WTC11 (cell line): ENCODE results near the gene MSX2. TPM values are rescaled to one million over a fixed set of nuclear protein-coding genes. Genes with fewer than 3 reads are reported as not detected.

Source experiments
- ATAC-seq: fragments of 200-7000 bp; cut with Tn5 transposase; 2 replicates; pipeline ENCODE4 v1.10.0; 2021; ENCODE audit warnings: mild to moderate bottlenecking, moderate library complexity
- CTCF ChIA-PET: fragments of 300-600 bp; sonication (Branson Sonifier 250); formaldehyde crosslinking; loops from one replicate; lab custom pipeline; 2021; ENCODE audit warnings: antibody characterized with exemption; lab: Charles Lee
- POLR2A ChIA-PET: fragments of 350-600 bp; sonication (Branson Sonifier 250); formaldehyde crosslinking; loops from one replicate; lab custom pipeline; 2021; ENCODE audit warnings: antibody characterized with exemption; lab: Charles Lee
- DNase-seq: peaks from one replicate; pipeline ENCODE4 v3.0.0; 2021; ENCODE audit warnings: low spot score
- H3K27ac Mint-ChIP-seq: 2 replicates; pipeline ENCODE4 v1.8.0; 2021; ENCODE audit warnings: mixed read lengths
- H3K27me3 Mint-ChIP-seq: 2 replicates; pipeline ENCODE4 v1.8.0; 2021; ENCODE audit warnings: low read depth, mild to moderate bottlenecking, moderate library complexity, mixed read lengths
- H3K36me3 Mint-ChIP-seq: 2 replicates; pipeline ENCODE4 v1.8.0; 2021; ENCODE audit warnings: mixed read lengths
- H3K4me1 Mint-ChIP-seq: 2 replicates; pipeline ENCODE4 v1.8.0; 2022; ENCODE audit warnings: mixed read lengths
- H3K4me3 Mint-ChIP-seq: 2 replicates; pipeline ENCODE4 v1.8.0; 2021; ENCODE audit warnings: mild to moderate bottlenecking, moderate library complexity, mixed read lengths
- H3K9me3 Mint-ChIP-seq: 2 replicates; pipeline ENCODE4 v1.8.0; 2021; ENCODE audit warnings: mixed read lengths
- ESRRA ChIP-seq: sonication (generic); formaldehyde crosslinking; IDR thresholded peaks from 2 replicates; pipeline ENCODE4 v1.8.1; 2022; ENCODE audit warnings: mild to moderate bottlenecking, missing genetic modification reagents, borderline replicate concordance
- ETV6 ChIP-seq: sonication (generic); formaldehyde crosslinking; IDR thresholded peaks from 2 replicates; pipeline ENCODE4 v1.8.1; 2022; ENCODE audit warnings: mild to moderate bottlenecking, missing genetic modification reagents
- GABPB1 ChIP-seq: sonication (generic); formaldehyde crosslinking; IDR thresholded peaks from 2 replicates; pipeline ENCODE4 v1.8.1; 2023; ENCODE audit warnings: mild to moderate bottlenecking, missing genetic modification reagents
- GTF2I ChIP-seq: fragments of 250-450 bp; sonication (Bioruptor Pico); conservative IDR thresholded peaks from 2 replicates; pipeline ENCODE4 v1.4.0; 2021; ENCODE audit warnings: mild to moderate bottlenecking
- JUN ChIP-seq: sonication (generic); formaldehyde crosslinking; IDR thresholded peaks from 2 replicates; pipeline ENCODE4 v1.8.0; 2023; ENCODE audit warnings: mild to moderate bottlenecking, missing genetic modification reagents
- MYBL2 ChIP-seq: sonication (generic); formaldehyde crosslinking; IDR thresholded peaks from 2 replicates; pipeline ENCODE4 v1.8.1; 2023; ENCODE audit warnings: mild to moderate bottlenecking, moderate library complexity, missing genetic modification reagents
- NFE2L1 ChIP-seq: sonication (generic); formaldehyde crosslinking; IDR thresholded peaks from 2 replicates; pipeline ENCODE4 v1.8.1; 2023; ENCODE audit warnings: missing genetic modification reagents
- NFYB ChIP-seq: sonication (generic); formaldehyde crosslinking; conservative IDR thresholded peaks from 2 replicates; pipeline ENCODE4 v1.8.0; 2022; ENCODE audit warnings: low read depth, missing genetic modification reagents
- NR1H2 ChIP-seq: sonication (generic); formaldehyde crosslinking; IDR thresholded peaks from 2 replicates; pipeline ENCODE4 v1.9.0; 2021; ENCODE audit warnings: mild to moderate bottlenecking, moderate library complexity, missing genetic modification reagents
- NR2C2 ChIP-seq: sonication (generic); formaldehyde crosslinking; IDR thresholded peaks from 2 replicates; pipeline ENCODE4 v1.8.0; 2022; ENCODE audit warnings: mild to moderate bottlenecking, missing genetic modification reagents
- TCF7 ChIP-seq: sonication (generic); formaldehyde crosslinking; IDR thresholded peaks from 2 replicates; pipeline ENCODE4 v1.8.0; 2022; ENCODE audit warnings: mild to moderate bottlenecking, low read depth, missing genetic modification reagents, moderate library complexity
- ZNF138 ChIP-seq: sonication (generic); formaldehyde crosslinking; conservative IDR thresholded peaks from 2 replicates; pipeline ENCODE4 v1.8.1; 2022; ENCODE audit warnings: mild to moderate bottlenecking, moderate library complexity, missing genetic modification reagents
- ZNF232 ChIP-seq: sonication (generic); formaldehyde crosslinking; IDR thresholded peaks from 2 replicates; pipeline ENCODE4 v1.8.0; 2022; ENCODE audit warnings: mild to moderate bottlenecking, missing genetic modification reagents
- ZNF263 ChIP-seq: sonication (generic); formaldehyde crosslinking; IDR thresholded peaks from 2 replicates; pipeline ENCODE4 v1.8.1; 2022; ENCODE audit warnings: low read depth, mild to moderate bottlenecking, moderate library complexity, missing genetic modification reagents
- total RNA-seq: library from RNA; stranded (reverse); gene quantifications from 3 replicates; pipeline ENCODE4 v1.2.3, GENCODE V29; 2021
- TF ChIP-seq, protein P1 (sequence below): fragments of 250-450 bp; sonication (Bioruptor Pico); IDR thresholded peaks from 2 replicates; pipeline ENCODE4 v1.9.0; 2021; ENCODE audit warnings: mild to moderate bottlenecking
- TF ChIP-seq, protein P2 (sequence below): sonication (generic); formaldehyde crosslinking; IDR thresholded peaks from 2 replicates; pipeline ENCODE4 v1.8.0; 2022; ENCODE audit warnings: mild to moderate bottlenecking, missing genetic modification reagents
- TF ChIP-seq, protein P3 (sequence below): sonication (generic); formaldehyde crosslinking; IDR thresholded peaks from 2 replicates; pipeline ENCODE4 v1.8.1; 2022; ENCODE audit warnings: missing genetic modification reagents, borderline replicate concordance
- TF ChIP-seq, protein P4 (sequence below): sonication (generic); formaldehyde crosslinking; IDR thresholded peaks from 2 replicates; pipeline ENCODE4 v1.8.1; 2023; ENCODE audit warnings: mild to moderate bottlenecking, missing genetic modification reagents
- TF ChIP-seq, protein P5 (sequence below): sonication (generic); formaldehyde crosslinking; IDR thresholded peaks from 2 replicates; pipeline ENCODE4 v1.8.1; 2022; ENCODE audit warnings: mild to moderate bottlenecking, moderate library complexity, missing genetic modification reagents
- TF ChIP-seq, protein P6 (sequence below): sonication (generic); formaldehyde crosslinking; IDR thresholded peaks from 2 replicates; pipeline ENCODE4 v1.8.0; 2023; ENCODE audit warnings: mild to moderate bottlenecking, missing genetic modification reagents
- TF ChIP-seq, protein P7 (sequence below): sonication (generic); formaldehyde crosslinking; IDR thresholded peaks from 2 replicates; pipeline ENCODE4 v1.8.1; 2023; ENCODE audit warnings: mild to moderate bottlenecking, missing genetic modification reagents
- TF ChIP-seq, protein P8 (sequence below): fragments of 250-450 bp; sonication (Bioruptor Pico); IDR thresholded peaks from 2 replicates; pipeline ENCODE4 v2.1.2; 2022; ENCODE audit warnings: mild to moderate bottlenecking, moderate library complexity

MSX2 gene
- total RNA-seq, 1 experiment from 2014 or later = 0.83 TPM

DNA sequence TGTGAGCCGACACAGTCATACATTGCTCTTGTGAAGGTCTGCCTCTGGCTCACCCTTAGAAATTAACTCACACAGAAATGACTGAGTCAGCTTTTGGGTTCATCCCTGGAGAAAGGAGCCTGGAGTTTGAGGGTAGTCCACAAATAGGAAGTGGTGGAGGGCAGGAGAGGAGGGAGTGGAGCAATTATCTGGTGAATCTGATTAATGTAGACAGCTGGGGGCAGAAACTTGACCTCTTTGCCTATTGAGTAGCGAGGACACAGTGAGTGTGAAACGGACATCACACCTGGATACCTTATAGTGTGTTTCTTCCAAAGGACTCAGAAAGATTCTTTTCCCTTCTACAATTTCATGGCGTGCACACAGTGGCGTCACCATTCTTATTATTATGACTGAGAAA, 48.5 kb upstream of the MSX2 start:
- Mint-ChIP-seq H3K4me1 (peaks cover 3% of the 10 kb centered on the region; the same call in 1 of the 2 replicates), H3K27ac (no peak overlapping the region), H3K27me3 (no peaks in the 10 kb centered on the region)
- TF ChIP-seq ESRRA (CRISPR knock-in tag) = no peak
- no peak for TF ChIP-seq NR1H2 (CRISPR knock-in tag)
- TF ChIP-seq, protein P1, sequence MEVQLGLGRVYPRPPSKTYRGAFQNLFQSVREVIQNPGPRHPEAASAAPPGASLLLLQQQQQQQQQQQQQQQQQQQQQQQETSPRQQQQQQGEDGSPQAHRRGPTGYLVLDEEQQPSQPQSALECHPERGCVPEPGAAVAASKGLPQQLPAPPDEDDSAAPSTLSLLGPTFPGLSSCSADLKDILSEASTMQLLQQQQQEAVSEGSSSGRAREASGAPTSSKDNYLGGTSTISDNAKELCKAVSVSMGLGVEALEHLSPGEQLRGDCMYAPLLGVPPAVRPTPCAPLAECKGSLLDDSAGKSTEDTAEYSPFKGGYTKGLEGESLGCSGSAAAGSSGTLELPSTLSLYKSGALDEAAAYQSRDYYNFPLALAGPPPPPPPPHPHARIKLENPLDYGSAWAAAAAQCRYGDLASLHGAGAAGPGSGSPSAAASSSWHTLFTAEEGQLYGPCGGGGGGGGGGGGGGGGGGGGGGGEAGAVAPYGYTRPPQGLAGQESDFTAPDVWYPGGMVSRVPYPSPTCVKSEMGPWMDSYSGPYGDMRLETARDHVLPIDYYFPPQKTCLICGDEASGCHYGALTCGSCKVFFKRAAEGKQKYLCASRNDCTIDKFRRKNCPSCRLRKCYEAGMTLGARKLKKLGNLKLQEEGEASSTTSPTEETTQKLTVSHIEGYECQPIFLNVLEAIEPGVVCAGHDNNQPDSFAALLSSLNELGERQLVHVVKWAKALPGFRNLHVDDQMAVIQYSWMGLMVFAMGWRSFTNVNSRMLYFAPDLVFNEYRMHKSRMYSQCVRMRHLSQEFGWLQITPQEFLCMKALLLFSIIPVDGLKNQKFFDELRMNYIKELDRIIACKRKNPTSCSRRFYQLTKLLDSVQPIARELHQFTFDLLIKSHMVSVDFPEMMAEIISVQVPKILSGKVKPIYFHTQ = no peak
- no peak for TF ChIP-seq NFYB (CRISPR knock-in tag)
- TF ChIP-seq GTF2I (CRISPR knock-in tag) = no peak
- TF ChIP-seq ZNF232 (CRISPR knock-in tag) = no peak
- TF ChIP-seq ETV6 = no peak
- TF ChIP-seq NR2C2 (CRISPR knock-in tag) = no peak
- TF ChIP-seq GABPB1 (CRISPR knock-in tag) = no peak
- TF ChIP-seq ZNF138 (CRISPR knock-in tag) = no peak
- no peak for TF ChIP-seq NFE2L1
- TF ChIP-seq, protein P2, sequence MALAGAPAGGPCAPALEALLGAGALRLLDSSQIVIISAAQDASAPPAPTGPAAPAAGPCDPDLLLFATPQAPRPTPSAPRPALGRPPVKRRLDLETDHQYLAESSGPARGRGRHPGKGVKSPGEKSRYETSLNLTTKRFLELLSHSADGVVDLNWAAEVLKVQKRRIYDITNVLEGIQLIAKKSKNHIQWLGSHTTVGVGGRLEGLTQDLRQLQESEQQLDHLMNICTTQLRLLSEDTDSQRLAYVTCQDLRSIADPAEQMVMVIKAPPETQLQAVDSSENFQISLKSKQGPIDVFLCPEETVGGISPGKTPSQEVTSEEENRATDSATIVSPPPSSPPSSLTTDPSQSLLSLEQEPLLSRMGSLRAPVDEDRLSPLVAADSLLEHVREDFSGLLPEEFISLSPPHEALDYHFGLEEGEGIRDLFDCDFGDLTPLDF (CRISPR knock-in tag) = no peak
- TF ChIP-seq, protein P3, sequence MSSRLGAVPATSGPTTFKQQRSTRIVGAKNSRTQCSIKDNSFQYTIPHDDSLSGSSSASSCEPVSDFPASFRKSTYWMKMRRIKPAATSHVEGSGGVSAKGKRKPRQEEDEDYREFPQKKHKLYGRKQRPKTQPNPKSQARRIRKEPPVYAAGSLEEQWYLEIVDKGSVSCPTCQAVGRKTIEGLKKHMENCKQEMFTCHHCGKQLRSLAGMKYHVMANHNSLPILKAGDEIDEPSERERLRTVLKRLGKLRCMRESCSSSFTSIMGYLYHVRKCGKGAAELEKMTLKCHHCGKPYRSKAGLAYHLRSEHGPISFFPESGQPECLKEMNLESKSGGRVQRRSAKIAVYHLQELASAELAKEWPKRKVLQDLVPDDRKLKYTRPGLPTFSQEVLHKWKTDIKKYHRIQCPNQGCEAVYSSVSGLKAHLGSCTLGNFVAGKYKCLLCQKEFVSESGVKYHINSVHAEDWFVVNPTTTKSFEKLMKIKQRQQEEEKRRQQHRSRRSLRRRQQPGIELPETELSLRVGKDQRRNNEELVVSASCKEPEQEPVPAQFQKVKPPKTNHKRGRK (CRISPR knock-in tag) = no peak
- TF ChIP-seq TCF7 (CRISPR knock-in tag) = no peak
- TF ChIP-seq, all 79 proteins: peak for 0
- H3K9me3 Mint-ChIP-seq = peaks cover 3% of the 10 kb centered on the region; the same call in 1 of the 2 replicates
- CTCF ChIA-PET = no interaction called here
- H3K4me3 Mint-ChIP-seq = no peak overlapping the region
- DNase-seq (no peak), ATAC-seq (no peak)
- H3K36me3 Mint-ChIP-seq = no peaks in the 10 kb centered on the region
- POLR2A ChIA-PET = no interaction called here

DNA sequence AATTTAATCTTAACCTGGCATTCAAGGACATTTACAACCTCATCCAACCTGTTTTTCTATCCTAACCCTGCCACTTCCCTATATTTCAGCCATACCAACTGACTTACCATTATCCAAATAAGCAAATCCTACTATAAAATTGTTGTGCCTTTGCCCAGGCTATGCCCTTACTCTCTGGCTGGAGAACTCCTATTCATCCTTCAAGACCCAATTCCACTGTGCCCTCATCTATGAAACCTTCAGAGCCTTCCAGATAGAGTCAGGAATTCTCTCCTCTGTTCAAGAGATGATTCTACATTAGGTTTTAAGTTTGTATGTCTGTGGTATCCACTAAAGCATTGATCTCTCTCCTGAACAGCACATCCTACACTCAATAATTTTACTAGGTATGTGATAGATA, 46.3 kb upstream of the MSX2 start:
- peaks cover 3% of the 10 kb centered on the region; the same call in 1 of the 2 replicates for H3K9me3 Mint-ChIP-seq
- H3K4me3 Mint-ChIP-seq = no peak overlapping the region
- H3K4me1 Mint-ChIP-seq = no peaks in the 10 kb centered on the region
- DNase-seq = no peak
- no peak for ATAC-seq
- no peaks in the 10 kb centered on the region for H3K36me3 Mint-ChIP-seq
- POLR2A ChIA-PET = no interaction called here
- no peak overlapping the region for H3K27ac Mint-ChIP-seq
- CTCF ChIA-PET = no interaction called here
- no peaks in the 10 kb centered on the region for H3K27me3 Mint-ChIP-seq
- TF ChIP-seq JUN (CRISPR knock-in tag) (no peak), MYBL2 (CRISPR knock-in tag) (no peak), TCF7 (CRISPR knock-in tag) (no peak), ZNF263 (CRISPR knock-in tag) (no peak), NFE2L1 (no peak), ZNF138 (CRISPR knock-in tag) (no peak)
- TF ChIP-seq, protein P4, sequence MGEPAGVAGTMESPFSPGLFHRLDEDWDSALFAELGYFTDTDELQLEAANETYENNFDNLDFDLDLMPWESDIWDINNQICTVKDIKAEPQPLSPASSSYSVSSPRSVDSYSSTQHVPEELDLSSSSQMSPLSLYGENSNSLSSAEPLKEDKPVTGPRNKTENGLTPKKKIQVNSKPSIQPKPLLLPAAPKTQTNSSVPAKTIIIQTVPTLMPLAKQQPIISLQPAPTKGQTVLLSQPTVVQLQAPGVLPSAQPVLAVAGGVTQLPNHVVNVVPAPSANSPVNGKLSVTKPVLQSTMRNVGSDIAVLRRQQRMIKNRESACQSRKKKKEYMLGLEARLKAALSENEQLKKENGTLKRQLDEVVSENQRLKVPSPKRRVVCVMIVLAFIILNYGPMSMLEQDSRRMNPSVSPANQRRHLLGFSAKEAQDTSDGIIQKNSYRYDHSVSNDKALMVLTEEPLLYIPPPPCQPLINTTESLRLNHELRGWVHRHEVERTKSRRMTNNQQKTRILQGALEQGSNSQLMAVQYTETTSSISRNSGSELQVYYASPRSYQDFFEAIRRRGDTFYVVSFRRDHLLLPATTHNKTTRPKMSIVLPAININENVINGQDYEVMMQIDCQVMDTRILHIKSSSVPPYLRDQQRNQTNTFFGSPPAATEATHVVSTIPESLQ (CRISPR knock-in tag) = no peak
- TF ChIP-seq, protein P5, sequence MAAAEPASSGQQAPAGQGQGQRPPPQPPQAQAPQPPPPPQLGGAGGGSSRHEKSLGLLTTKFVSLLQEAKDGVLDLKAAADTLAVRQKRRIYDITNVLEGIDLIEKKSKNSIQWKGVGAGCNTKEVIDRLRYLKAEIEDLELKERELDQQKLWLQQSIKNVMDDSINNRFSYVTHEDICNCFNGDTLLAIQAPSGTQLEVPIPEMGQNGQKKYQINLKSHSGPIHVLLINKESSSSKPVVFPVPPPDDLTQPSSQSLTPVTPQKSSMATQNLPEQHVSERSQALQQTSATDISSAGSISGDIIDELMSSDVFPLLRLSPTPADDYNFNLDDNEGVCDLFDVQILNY (CRISPR knock-in tag) = no peak
- TF ChIP-seq, protein P6, sequence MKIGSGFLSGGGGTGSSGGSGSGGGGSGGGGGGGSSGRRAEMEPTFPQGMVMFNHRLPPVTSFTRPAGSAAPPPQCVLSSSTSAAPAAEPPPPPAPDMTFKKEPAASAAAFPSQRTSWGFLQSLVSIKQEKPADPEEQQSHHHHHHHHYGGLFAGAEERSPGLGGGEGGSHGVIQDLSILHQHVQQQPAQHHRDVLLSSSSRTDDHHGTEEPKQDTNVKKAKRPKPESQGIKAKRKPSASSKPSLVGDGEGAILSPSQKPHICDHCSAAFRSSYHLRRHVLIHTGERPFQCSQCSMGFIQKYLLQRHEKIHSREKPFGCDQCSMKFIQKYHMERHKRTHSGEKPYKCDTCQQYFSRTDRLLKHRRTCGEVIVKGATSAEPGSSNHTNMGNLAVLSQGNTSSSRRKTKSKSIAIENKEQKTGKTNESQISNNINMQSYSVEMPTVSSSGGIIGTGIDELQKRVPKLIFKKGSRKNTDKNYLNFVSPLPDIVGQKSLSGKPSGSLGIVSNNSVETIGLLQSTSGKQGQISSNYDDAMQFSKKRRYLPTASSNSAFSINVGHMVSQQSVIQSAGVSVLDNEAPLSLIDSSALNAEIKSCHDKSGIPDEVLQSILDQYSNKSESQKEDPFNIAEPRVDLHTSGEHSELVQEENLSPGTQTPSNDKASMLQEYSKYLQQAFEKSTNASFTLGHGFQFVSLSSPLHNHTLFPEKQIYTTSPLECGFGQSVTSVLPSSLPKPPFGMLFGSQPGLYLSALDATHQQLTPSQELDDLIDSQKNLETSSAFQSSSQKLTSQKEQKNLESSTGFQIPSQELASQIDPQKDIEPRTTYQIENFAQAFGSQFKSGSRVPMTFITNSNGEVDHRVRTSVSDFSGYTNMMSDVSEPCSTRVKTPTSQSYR (CRISPR knock-in tag) = no peak
- TF ChIP-seq, protein P7, sequence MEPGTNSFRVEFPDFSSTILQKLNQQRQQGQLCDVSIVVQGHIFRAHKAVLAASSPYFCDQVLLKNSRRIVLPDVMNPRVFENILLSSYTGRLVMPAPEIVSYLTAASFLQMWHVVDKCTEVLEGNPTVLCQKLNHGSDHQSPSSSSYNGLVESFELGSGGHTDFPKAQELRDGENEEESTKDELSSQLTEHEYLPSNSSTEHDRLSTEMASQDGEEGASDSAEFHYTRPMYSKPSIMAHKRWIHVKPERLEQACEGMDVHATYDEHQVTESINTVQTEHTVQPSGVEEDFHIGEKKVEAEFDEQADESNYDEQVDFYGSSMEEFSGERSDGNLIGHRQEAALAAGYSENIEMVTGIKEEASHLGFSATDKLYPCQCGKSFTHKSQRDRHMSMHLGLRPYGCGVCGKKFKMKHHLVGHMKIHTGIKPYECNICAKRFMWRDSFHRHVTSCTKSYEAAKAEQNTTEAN = no peak
- TF ChIP-seq, protein P8, sequence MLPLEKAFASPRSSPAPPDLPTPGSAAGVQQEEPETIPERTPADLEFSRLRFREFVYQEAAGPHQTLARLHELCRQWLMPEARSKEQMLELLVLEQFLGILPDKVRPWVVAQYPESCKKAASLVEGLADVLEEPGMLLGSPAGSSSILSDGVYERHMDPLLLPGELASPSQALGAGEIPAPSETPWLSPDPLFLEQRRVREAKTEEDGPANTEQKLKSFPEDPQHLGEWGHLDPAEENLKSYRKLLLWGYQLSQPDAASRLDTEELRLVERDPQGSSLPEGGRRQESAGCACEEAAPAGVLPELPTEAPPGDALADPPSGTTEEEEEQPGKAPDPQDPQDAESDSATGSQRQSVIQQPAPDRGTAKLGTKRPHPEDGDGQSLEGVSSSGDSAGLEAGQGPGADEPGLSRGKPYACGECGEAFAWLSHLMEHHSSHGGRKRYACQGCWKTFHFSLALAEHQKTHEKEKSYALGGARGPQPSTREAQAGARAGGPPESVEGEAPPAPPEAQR (CRISPR knock-in tag) = no peak
